LoVo (cell line): ENCODE measurements around the gene CTNNA2.
A peak's percentile ranks its signal among the peaks of the same experiment; 100 is the strongest.

Source experiments
- DNase-seq: peaks from one replicate; pipeline ENCODE4 v3.0.0-alpha.2; 2016; ENCODE audit warnings: low spot score

Gene CTNNA2

DNA sequence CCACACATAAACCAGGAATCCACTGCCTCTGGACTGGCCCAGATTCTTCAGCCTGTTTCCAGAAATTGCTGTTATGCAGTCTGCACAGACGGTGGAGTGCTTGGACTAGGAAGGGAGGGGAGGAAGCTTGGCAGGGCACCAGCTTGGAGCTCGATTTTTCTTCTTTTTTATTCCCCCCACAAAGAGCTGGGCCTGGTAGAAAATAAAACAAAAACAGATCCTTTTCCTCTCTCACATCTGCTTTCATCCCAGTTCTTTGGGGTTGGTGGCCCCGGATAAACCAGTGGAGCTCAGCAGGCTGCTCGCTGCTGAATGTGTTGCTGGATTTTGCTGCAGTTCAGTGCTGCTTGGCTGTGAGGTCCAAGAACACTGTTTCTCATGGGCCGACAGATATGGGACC is 775.7 kb downstream of the CTNNA2 start:
- DNase-seq = no peak

DNA sequence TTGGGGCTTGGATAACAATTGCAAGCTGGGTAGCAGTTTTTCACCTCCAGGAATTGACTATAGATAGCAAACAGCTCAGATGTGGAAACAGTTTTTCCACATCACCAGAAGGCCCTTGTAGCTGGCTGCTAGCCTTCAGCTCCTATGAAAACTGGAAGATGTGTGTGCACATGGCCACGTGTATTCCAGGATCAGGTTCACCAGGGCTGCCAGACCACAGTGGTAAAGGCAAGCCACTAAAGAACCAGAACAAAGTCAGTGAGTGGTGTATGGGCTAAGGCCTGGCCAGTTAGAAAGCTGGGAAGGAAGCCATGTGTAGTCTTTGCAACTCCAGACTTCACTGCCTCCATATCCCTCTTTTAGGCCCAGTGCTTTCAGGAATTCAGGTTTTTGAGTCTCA is 778.8 kb downstream of the CTNNA2 start:
- no peak for DNase-seq

DNA sequence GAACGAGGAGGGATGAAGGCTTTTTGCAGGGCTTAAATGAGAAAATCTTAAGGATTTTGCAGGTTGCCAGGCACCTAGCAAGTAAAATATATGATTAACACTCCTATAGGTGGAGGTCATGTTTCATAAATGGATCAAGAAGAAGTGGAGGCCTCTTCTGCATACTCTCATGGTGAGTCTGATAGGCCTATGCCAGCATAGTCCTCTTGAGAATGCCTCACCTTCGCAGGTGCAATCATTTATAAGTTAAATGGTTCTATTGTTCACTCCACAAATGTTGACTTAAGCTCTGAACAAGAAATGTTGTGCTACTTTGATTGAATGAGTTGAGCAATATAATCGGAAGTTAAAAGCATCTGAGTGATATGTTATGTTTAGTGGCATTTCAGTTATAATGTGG is 779.6 kb downstream of the CTNNA2 start:
- DNase-seq = no peak

DNA sequence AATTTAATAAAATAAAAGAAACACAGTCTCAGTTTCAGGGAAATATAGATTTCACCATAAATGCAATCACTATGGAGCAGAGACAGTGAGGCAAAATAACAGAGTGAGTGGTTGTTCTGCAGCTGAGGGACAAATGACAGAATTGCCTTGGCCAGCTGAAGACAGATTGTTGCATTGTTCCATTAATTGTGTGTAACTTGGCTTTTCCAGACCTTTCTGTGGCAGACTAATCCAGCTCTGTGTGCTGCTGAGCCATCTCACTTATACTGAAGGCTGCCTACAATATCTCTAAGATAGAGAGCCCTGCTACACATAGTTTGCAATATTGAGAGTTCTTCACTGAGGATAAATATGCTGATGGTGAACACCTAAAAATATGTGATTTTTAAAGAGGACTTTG is 780.2 kb downstream of the CTNNA2 start:
- no peak for DNase-seq

DNA sequence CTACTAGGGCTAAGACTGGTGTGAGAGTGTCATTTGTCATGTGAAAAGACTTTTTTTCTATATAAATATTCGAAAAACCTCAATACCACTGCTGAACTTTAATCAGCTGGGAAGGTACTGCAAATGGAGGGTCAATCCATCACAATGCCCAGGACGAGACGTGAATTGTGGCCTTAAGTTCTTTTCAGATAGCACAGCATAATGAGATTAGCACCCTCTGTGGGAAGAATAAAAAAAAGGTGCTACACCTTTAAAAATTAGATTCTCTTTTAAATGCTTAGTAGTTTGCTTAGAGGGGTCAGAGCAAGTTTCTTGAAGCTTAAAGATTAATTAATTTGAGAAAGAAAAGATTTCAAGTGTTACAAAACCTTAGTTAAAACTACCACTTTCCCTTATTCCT is 786.1 kb downstream of the CTNNA2 start:
- no peak for DNase-seq

DNA sequence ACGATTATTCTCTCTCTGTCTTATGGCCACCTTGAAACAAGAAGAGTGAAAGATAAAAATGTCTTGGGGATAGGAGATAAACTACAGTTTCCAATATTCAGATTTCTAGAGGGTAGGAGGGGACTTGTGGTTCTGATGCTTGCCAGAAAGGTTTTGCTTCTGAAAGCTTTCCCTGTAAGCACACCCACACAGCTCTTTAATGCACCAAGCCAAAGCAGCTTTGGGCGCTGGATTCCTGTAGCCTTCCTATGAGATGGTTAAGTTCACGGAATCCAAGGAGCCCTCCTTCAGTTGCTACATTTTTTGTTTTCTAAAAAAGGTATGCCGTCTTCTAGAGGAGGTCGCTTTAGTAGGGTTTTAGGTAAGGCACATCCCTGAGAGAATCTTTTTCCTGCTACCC is 786.8 kb downstream of the CTNNA2 start:
- DNase-seq = no peak

DNA sequence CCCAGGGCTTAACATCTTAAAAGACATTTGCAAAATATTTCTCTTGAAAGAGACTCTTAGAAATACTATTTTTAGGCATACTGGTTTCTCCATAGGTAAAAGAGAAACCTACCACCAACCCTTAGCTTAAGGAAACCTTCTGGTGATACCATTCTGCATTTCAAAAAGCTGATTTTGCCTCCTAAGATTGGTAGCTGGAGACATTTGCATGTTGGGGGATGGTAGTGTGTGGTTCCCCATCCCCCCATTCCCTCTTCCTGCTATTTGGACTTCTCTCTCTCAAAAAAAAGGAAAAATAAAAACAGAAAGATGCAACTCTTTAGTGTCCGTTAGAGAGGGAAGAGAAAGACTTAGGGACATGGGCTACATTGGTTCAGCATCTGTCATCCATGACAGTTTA is 787.5 kb downstream of the CTNNA2 start:
- no peak for DNase-seq

DNA sequence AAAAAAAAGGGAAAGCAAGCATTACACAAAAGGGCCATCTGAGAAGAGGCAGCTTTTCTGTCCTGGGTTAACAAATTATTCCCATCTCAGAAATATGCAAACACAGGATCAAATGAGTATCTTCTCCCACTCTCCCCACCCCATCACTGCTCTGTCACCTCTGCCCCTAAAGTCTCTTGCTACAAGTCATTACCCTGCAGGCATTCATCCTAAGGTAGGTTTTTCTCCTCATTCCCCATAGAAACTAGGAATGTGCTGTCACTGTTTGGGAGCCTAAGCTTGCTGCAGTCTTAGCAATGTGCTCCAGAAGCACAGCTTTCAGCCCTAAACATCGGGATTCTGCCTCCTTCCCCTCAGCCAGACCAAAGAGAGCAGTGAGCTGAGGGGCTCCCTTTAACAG is 788.1 kb downstream of the CTNNA2 start:
- no peak for DNase-seq

DNA sequence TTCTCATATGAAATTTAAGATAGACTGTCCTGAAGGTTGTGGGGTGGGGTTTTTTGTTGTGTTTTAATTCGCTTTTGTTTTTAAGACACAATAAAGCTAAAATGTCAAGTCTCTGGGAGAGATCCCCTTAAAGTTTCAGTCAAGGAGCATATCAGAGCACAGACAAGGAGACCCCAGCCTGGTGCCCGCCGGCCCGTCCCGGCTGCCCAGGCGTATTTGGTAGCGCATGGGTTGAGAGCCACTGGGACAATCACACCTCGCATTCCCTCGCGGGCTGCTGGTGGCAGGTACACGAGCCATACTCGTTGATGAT is 789.1 kb downstream of the CTNNA2 start:
- DNase-seq = no peak

DNA sequence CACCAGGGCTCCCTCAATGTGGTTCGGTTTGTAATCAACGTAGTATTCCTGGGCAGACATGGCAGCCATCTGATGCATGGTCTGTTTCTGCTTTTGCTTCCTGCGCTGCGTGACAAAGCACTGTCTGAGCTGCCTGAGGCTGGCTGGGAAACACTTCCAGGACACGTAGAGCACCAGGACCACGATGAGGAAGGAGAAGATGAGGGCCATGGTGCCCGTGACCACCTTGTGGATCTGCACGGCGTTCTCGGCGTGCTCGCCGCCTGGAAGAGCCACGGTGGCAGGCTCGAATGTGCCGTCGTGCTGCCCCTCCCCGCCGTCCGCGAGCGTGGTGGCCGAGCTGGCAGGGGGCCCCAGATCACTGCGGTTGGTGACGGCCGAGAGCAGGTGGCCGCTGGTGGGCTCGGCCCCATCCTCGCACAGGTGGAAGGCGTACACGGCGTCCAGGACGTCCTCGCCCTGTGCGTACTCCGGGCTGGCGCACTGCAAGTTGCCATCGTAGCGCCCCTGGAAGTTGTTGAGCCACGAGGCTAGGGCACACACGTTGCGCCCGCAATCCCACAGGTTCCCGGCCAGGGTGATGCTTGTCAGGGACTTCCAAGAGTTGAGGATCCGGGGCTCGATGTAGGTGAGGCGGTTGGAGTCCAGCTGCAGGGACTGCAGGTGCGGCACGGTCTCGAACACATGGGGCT is 789.6 kb downstream of the CTNNA2 start:
- DNase-seq = no peak

DNA sequence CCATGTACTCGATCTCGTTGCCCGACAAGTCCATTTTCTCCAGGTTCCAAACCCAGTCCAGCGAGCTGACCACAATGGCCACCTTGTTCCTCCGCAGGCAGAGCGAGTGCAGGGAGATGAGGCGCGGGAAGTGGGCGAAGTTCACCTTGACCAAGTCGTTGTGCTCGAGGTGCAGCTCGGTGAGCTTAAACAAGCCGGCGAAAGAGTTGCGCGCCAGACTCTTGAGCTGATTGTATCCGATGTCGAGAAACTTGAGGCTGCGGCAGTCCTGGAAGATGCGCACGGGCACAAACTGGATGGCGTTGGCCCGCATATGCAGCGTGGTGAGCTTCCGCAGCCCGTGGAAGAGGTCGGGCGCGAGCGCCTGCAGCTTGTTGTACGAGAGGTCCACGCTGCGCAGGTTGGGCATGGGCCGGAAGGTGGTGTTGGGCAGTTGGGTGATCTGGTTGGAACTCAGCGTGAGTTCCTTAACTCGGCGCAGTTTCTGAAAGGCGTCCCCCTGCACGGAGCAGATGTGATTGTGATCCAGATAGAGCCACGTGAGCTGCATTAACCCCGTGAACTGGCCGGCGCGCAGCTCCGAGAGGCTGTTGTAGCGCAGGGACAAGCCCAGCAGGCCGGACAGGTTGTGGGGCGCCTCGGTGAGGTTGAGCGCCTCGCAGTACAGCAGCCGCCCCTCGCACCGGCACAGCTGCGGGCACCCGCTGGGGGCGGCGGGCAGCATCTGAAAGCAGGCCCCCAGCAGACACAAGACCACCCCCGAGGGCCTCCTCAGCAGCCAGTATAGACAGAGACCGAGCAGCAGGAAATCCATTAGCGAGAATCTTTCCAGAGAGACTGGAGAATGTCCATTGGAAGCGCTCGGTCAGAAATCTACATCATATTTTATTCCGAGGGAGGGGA is 790.4 kb downstream of the CTNNA2 start:
- DNase-seq = no peak

DNA sequence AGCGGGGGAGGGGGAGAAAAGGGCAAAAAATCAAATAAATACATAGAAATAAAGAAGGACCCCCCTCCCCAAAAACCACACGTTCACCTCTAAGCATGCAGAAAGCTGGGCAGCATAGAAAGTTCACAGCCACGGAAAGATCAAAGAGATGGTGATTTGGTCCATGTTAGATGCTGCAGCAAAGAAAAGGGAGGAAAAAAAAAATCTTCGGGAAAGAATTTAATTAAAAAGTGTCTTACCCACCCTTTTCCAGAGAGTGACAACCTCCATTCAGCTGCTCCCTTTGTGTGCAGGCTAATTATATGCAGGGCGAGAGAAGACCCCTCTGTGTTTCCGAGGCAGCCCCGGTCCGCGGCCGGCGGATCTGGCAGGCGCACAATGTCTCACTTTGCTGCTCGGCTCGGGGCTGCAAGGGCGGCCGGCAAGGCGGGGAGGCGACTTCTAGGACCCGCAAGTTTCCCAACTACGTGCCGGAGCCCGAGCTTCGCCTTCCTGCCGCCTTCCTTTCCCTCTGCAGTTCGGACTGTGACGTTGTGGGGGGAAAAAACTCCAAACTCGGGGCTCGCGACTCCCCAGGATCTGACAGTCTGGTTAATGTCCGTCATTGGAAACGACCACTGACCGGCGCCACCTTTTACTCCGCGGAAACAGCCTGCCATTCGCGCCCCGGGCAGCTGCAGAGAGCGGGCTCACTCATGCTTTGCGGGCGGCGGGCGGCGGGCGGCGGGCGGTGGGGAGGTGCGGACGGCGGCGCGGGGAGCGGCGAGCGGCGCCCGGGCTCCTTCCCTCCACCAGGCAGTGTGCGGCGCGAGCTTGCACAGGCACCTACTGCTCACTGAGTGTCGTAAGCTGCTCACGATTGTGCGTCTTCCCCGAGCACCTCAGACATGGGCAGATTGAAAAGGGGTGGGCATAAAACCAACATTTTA is 791.3 kb downstream of the CTNNA2 start, which contains the start of gene LRRTM1:
LRRTM1 (minus strand) TSS at position 844 of the 929 bp plus-strand sequence. CDS start 933 bp downstream, outside the sequence.
- no peak for DNase-seq

DNA sequence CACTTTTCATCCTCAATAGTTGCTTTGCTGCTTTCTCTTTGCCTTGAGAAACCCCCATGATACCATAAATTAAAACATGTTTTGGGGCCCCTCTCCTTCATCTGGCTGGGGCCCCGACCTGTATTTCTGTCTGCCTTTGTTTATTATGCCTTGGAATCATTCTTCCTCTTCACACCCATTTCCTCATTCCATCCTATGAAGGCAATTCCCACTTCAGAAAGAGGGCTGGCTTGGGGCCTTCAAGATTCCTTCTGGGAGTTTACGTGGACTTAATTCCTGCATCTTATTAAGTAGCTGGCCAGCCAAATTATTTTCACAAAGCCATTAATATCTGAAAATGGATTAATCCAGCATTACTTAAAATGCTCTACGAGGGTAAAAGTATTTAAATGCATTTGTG is 798.5 kb downstream of the CTNNA2 start:
- no peak for DNase-seq

DNA sequence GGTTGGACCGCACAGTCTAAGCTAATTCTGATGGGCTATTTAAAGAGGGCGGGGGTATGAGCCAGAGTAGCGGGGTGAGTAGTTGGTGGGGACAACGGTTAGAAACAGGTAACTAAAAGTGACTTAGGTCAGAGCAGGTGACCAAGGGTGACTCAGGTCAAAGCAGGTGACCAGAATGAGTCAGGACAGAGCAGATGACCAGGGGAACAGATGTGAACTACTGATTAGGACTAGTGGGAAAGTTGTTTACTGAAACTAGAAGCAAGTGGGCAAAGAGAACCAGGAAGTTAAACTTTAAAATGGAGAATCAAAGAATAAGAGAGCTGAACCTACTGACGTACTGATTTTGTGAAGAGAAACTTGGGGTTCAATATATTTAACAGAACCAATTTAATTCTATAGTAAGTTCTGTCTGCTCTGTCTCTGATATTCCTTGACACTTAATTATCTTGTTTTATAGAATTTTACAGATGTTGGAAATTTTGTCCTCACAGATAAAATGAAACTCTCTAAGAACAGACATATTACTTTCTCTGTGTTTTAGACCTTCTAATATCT is 799.5 kb downstream of the CTNNA2 start:
- no peak for DNase-seq

DNA sequence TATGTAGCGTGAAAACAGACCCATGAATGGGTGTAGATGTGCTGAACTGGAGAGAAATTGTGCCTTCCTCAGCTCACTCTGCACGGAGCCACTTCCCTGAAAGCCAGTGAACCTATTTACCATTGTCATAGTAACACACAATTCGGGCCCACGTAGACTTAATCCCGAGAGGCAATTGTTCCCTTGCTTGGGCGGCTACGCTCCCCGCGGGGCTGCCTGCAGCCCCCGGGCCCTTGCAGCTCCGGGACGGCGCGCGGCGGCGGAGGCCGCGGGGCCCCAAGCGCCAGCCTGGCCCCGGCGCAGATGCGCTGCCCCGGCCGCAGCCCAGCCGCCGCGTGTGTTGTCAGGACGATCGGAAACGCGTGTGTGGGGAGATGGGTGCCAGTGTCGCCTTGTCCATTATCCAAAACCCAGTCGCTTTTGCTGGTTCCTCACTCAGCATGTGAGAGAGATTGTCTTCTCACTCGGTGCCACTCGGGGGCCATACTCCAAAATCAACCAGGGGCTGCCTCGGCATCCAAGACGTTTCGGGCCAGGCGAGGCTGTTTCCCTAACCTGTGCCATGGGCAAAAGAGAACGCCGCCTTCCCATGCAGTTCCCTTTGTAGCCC is 809.6 kb downstream of the CTNNA2 start:
- no peak for DNase-seq

DNA sequence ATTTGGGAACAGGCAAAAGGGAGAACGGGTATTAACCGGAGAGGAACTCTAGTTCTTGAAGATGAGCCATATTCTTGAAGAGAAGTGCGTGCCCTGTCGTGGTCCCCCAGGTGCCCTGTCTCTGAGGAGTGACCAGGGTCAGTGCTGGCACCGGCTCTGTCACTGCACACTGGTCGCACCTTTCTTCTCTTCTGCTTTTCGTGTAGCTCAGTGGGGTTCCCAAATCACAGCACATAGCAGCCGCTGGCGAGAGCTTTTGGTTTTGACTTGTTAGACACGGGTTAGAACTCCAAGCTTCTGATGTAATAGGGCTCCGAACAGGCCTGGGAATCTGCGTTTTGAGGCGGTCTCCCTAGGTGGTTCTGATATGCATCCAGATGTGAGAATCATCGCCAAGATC is 810.1 kb downstream of the CTNNA2 start:
- DNase-seq = no peak

DNA sequence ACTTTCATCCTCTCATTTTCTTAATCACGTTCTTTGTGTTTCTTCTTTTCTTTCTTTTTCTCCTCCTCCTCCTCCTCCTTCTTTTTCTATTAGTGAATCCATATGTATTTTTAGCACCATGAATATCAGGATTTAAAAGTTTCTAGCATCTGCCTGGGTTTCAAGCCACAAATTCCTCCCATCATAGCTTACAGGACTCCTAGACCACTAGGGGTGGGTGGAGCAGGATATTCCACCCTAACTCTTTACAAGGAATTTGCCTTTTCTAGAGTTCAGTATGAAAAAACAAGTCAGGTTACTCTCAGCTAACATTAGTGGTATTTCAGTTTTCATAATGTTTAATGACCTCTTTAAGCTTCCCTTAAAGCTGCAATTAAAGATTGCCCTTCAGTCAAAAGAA is 810.8 kb downstream of the CTNNA2 start:
- no peak for DNase-seq

DNA sequence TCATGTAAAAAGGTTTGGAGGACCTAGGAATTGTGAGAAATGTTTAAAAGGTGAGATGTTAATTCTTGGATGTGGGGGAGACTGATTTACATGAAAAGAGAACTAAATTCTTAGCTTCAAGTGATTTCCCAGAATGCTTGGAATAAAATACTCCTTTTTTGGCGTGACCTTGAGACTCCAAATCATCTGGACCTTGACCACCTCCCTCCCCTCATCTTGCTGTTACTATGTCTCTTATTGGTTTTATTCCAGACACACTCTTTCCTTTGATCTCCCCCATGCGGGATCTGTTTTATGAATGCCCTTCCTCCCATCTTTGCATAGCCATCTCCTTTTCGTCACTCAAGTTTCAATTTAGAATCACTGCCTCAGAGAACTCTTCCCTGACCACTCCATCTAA is 811.7 kb downstream of the CTNNA2 start:
- no peak for DNase-seq

DNA sequence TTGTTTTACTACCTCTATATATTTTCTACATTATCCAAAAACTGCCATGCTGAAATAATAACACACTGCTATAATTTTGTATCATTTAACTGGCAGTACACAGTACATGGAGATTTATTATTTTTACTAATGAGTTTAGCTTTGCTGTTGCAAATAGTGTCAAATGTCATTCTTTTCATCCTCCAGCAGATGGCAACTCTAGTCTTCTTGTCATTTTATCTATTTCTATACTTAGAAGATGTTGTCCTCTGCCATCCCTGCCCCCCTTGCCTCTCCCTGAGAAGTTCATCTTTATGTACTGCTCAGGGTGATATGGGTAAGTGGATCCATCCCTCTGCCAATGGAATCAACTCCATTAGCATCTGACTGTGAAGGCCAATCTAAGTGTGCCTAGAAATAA is 813.4 kb downstream of the CTNNA2 start:
- peak; percentile 12 for DNase-seq

DNA sequence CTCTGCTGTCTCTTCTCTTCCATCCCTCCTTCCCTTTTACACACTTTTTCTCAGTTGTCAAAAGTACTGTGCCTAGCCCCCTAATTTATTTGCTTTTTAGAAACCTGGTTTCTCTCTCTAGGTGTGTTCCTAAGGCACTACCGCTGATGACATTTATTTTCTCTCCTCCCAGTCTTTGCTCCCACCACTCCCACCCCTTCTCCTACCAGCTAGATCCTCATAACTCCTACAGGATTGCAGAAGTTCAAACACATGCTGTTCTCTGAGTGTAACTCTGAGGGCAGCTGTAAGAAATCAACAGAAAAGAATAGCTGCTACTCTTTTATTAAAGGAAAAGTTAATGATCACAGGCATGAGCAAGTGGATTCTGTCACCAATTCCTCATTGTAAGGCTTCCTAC is 814.0 kb downstream of the CTNNA2 start:
- DNase-seq = no peak

DNA sequence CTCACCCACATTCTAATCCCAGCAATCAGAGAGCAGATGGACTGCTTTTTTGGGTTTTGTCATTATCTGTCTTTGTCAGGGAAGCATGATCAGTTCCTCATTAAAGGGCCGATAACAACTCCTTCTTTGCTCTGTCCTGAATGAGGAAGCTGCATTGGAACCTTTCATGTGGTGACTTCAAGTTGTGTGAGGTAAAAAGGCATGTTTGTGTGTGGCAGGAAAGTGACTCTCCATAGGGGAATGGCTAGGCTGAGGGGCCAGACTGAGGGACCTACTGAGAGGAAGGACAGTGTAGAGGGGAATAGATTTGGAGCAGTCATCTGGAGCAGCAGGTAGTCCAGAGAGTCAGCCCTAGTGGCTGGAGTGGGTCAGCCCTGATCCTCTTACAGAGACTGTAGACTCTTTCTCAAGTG is 815.3 kb downstream of the CTNNA2 start:
- no peak for DNase-seq

DNA sequence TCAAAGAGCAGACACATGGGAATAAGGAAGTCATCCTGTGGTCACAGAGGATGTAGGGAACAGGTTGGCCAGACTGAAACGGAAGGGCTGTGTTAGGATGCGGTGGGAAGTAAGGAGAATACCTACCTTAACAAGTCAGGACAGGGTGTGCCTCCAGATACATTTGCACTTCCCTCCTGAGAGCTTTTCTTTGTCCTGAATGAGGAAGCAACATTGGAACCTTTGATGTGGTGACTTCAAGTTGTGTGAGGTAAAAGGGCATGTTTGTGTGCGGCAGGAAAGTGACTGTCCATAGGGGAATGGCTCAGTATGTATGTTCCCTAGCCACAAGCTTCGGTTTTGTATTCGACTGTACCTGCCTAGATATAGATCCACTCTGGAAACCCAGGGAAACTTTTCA is 816.6 kb downstream of the CTNNA2 start:
- peak; percentile 22 for DNase-seq
